HEK293 (cell line): ENCODE data around the gene GLYATL1B.

ENCODE experiments used
- BCL11A ChIP-seq: fragments of 450-650 bp; formaldehyde crosslinking; IDR thresholded peaks from 2 replicates; pipeline ENCODE4 v1.5.1; 2016; ENCODE audit warnings: low read depth, missing biosample characterization, missing genetic modification characterization
- GLIS1 ChIP-seq: fragments of 450-650 bp; formaldehyde crosslinking; IDR thresholded peaks from 2 replicates; pipeline ENCODE4 v1.5.1; 2016; ENCODE audit warnings: missing biosample characterization, missing genetic modification characterization
- HOXD13 ChIP-seq: sonication (generic); formaldehyde crosslinking; IDR thresholded peaks from 2 replicates; pipeline ENCODE4 v1.8.0; 2022; ENCODE audit warnings: missing genetic modification reagents, borderline replicate concordance
- KLF10 ChIP-seq: fragments of 450-650 bp; IDR thresholded peaks from 2 replicates; pipeline ENCODE4 v1.5.1; 2018; ENCODE audit warnings: missing biosample characterization, mild to moderate bottlenecking, missing genetic modification characterization
- KLF16 ChIP-seq: fragments of 450-650 bp; formaldehyde crosslinking; IDR thresholded peaks from 2 replicates; pipeline ENCODE4 v1.5.1; 2017; ENCODE audit warnings: missing biosample characterization, missing genetic modification characterization
- KLF17 ChIP-seq: fragments of 450-650 bp; formaldehyde crosslinking; IDR thresholded peaks from 2 replicates; pipeline ENCODE4 v1.5.1; 2016; ENCODE audit warnings: missing biosample characterization, missing genetic modification characterization
- KLF7 ChIP-seq: fragments of 450-650 bp; formaldehyde crosslinking; IDR thresholded peaks from 2 replicates; pipeline ENCODE4 v1.5.1; 2016; ENCODE audit warnings: missing biosample characterization, missing genetic modification characterization, borderline replicate concordance
- OSR2 ChIP-seq: fragments of 450-650 bp; formaldehyde crosslinking; IDR thresholded peaks from 2 replicates; pipeline ENCODE4 v1.5.1; 2016; ENCODE audit warnings: missing biosample characterization, missing genetic modification characterization
- RBAK ChIP-seq: fragments of 450-650 bp; formaldehyde crosslinking; IDR thresholded peaks from 2 replicates; pipeline ENCODE4 v1.5.1; 2016; ENCODE audit warnings: missing biosample characterization, missing genetic modification characterization
- SCRT2 ChIP-seq: fragments of 450-650 bp; formaldehyde crosslinking; IDR thresholded peaks from 2 replicates; pipeline ENCODE4 v1.5.1; 2016; ENCODE audit warnings: missing biosample characterization, missing genetic modification characterization
- TCF7L2 ChIP-seq: IDR thresholded peaks from 2 replicates; pipeline ENCODE4 v1.6.1; 2011; ENCODE audit warnings: low read depth, mild to moderate bottlenecking, inconsistent platforms, low read length, moderate library complexity, borderline replicate concordance
- TSHZ1 ChIP-seq: fragments of 450-650 bp; formaldehyde crosslinking; IDR thresholded peaks from 2 replicates; pipeline ENCODE4 v1.5.1; 2016; ENCODE audit warnings: missing biosample characterization, missing genetic modification characterization, borderline replicate concordance
- YY1 ChIP-seq: fragments of 450-650 bp; formaldehyde crosslinking; IDR thresholded peaks from 2 replicates; pipeline ENCODE4 v1.5.1; 2018; ENCODE audit warnings: missing biosample characterization, missing genetic modification characterization
- ZBTB17 ChIP-seq: fragments of 450-650 bp; formaldehyde crosslinking; IDR thresholded peaks from 2 replicates; pipeline ENCODE4 v1.5.1; 2016; ENCODE audit warnings: missing biosample characterization, missing genetic modification characterization
- ZBTB48 ChIP-seq: fragments of 450-650 bp; formaldehyde crosslinking; IDR thresholded peaks from 2 replicates; pipeline ENCODE4 v1.5.1; 2016; ENCODE audit warnings: missing biosample characterization, missing genetic modification characterization
- ZBTB6 ChIP-seq: fragments of 450-650 bp; formaldehyde crosslinking; IDR thresholded peaks from 2 replicates; pipeline ENCODE4 v1.5.1; 2017; ENCODE audit warnings: missing biosample characterization, missing genetic modification characterization
- ZFP3 ChIP-seq: fragments of 450-650 bp; formaldehyde crosslinking; IDR thresholded peaks from 2 replicates; pipeline ENCODE4 v1.5.1; 2016; ENCODE audit warnings: low read depth, missing biosample characterization, missing genetic modification characterization
- ZFP69B ChIP-seq: fragments of 450-650 bp; formaldehyde crosslinking; IDR thresholded peaks from 2 replicates; pipeline ENCODE4 v1.5.1; 2016; ENCODE audit warnings: missing biosample characterization, missing genetic modification characterization
- ZNF114 ChIP-seq: fragments of 450-650 bp; formaldehyde crosslinking; IDR thresholded peaks from 2 replicates; pipeline ENCODE4 v1.5.0; 2017; ENCODE audit warnings: missing biosample characterization, missing genetic modification characterization
- ZNF184 ChIP-seq: fragments of 450-650 bp; IDR thresholded peaks from 2 replicates; pipeline ENCODE4 v1.5.1; 2018; ENCODE audit warnings: missing biosample characterization, mild to moderate bottlenecking, missing genetic modification characterization
- ZNF202 ChIP-seq: fragments of 450-650 bp; formaldehyde crosslinking; IDR thresholded peaks from 2 replicates; pipeline ENCODE4 v1.5.1; 2016; ENCODE audit warnings: missing biosample characterization, missing genetic modification characterization, borderline replicate concordance
- ZNF221 ChIP-seq: fragments of 450-650 bp; formaldehyde crosslinking; IDR thresholded peaks from 2 replicates; pipeline ENCODE4 v1.5.1; 2017; ENCODE audit warnings: missing biosample characterization, missing genetic modification characterization, borderline replicate concordance
- ZNF23 ChIP-seq: fragments of 450-650 bp; formaldehyde crosslinking; IDR thresholded peaks from 2 replicates; pipeline ENCODE4 v1.5.1; 2016; ENCODE audit warnings: missing biosample characterization, missing genetic modification characterization, borderline replicate concordance
- ZNF280C ChIP-seq: fragments of 450-650 bp; formaldehyde crosslinking; IDR thresholded peaks from 2 replicates; pipeline ENCODE4 v1.5.1; 2016; ENCODE audit warnings: missing biosample characterization, missing genetic modification characterization
- ZNF350 ChIP-seq: fragments of 450-650 bp; formaldehyde crosslinking; IDR thresholded peaks from 2 replicates; pipeline ENCODE4 v1.5.0; 2017; ENCODE audit warnings: missing biosample characterization, mild to moderate bottlenecking, missing genetic modification characterization
- ZNF366 ChIP-seq: fragments of 450-650 bp; formaldehyde crosslinking; conservative IDR thresholded peaks from 2 replicates; pipeline ENCODE4 v1.5.1; 2016; ENCODE audit warnings: missing biosample characterization, missing genetic modification characterization
- ZNF37A ChIP-seq: fragments of 450-650 bp; IDR thresholded peaks from 2 replicates; pipeline ENCODE4 v1.5.1; 2018; ENCODE audit warnings: missing biosample characterization, missing genetic modification characterization
- ZNF473 ChIP-seq: fragments of 450-650 bp; formaldehyde crosslinking; IDR thresholded peaks from 2 replicates; pipeline ENCODE4 v1.5.1; 2017; ENCODE audit warnings: missing biosample characterization, missing genetic modification characterization
- ZNF514 ChIP-seq: fragments of 450-650 bp; formaldehyde crosslinking; IDR thresholded peaks from 2 replicates; pipeline ENCODE4 v1.5.1; 2016; ENCODE audit warnings: missing biosample characterization, missing genetic modification characterization
- ZNF544 ChIP-seq: fragments of 450-650 bp; formaldehyde crosslinking; IDR thresholded peaks from 2 replicates; pipeline ENCODE4 v1.5.0; 2017; ENCODE audit warnings: missing biosample characterization, missing genetic modification characterization
- ZNF677 ChIP-seq: fragments of 450-650 bp; IDR thresholded peaks from 2 replicates; pipeline ENCODE4 v1.5.0; 2018; ENCODE audit warnings: missing biosample characterization, mild to moderate bottlenecking, missing genetic modification characterization, moderate library complexity
- ZNF747 ChIP-seq: fragments of 450-650 bp; formaldehyde crosslinking; IDR thresholded peaks from 2 replicates; pipeline ENCODE4 v1.5.1; 2016; ENCODE audit warnings: missing biosample characterization, missing genetic modification characterization
- ZSCAN30 ChIP-seq: fragments of 450-650 bp; IDR thresholded peaks from 2 replicates; pipeline ENCODE4 v1.5.1; 2018; ENCODE audit warnings: missing biosample characterization, mild to moderate bottlenecking, missing genetic modification characterization, moderate library complexity
- ZXDB ChIP-seq: fragments of 450-650 bp; formaldehyde crosslinking; IDR thresholded peaks from 2 replicates; pipeline ENCODE4 v1.5.1; 2016; ENCODE audit warnings: missing biosample characterization, missing genetic modification characterization

Gene GLYATL1B

GRCh38 chr11:59142530-59143507 lies 56.7 kb downstream of the GLYATL1B start, which contains the start of gene FAM111A (continued):
- TF ChIP-seq RBAK (tag by site-specific recombination) = no peak
- TF ChIP-seq ZNF350 (tag by site-specific recombination) = peak; percentile 87
- TF ChIP-seq YY1 = no peak
- no peak for TF ChIP-seq KLF16 (tag by site-specific recombination)
- peak; percentile 80 for TF ChIP-seq ZNF677 (tag by site-specific recombination)
- peak; percentile 99 for TF ChIP-seq SCRT2 (tag by site-specific recombination)
- no peak for TF ChIP-seq ZNF747 (tag by site-specific recombination)
- TF ChIP-seq TSHZ1 (tag by site-specific recombination) = no peak
- TF ChIP-seq ZNF514 (tag by site-specific recombination) = no peak
- no peak for TF ChIP-seq HOXD13 (CRISPR knock-in tag)
- no peak for TF ChIP-seq KLF7 (tag by site-specific recombination)
- no peak for TF ChIP-seq ZNF114
- no peak for TF ChIP-seq BCL11A (tag by site-specific recombination)
- peak; percentile 94 for TF ChIP-seq ZBTB48 (tag by site-specific recombination)
- no peak for TF ChIP-seq ZNF473
- TF ChIP-seq ZNF184 (tag by site-specific recombination) = no peak
- no peak for TF ChIP-seq ZNF221 (tag by site-specific recombination)
- TF ChIP-seq ZNF544 (tag by site-specific recombination) = no peak
- TF ChIP-seq KLF17 (tag by site-specific recombination) = no peak
- TF ChIP-seq ZNF23 = no peak
- TF ChIP-seq ZFP69B = no peak
- 0 out of 2 replicates have a peak, but pooled peaks have one; percentile 28 for TF ChIP-seq ZNF366 (tag by site-specific recombination)
- peak; percentile 49 for TF ChIP-seq ZBTB17
- no peak for TF ChIP-seq GLIS1 (tag by site-specific recombination)
- TF ChIP-seq ZNF202 (tag by site-specific recombination) = no peak
- TF ChIP-seq ZNF37A = no peak
- TF ChIP-seq ZBTB6 (tag by site-specific recombination) = no peak
- TF ChIP-seq ZSCAN30 (tag by site-specific recombination) = no peak
- TF ChIP-seq TCF7L2 = no peak
- TF ChIP-seq OSR2 (tag by site-specific recombination) = no peak
- 0 out of 2 replicates have a peak, but pooled peaks have one; percentile 51 for TF ChIP-seq KLF10 (tag by site-specific recombination)
- no peak for TF ChIP-seq ZFP3
- TF ChIP-seq ZXDB = 0 out of 2 replicates have a peak, but pooled peaks have one; percentile 46
- no peak for TF ChIP-seq ZNF280C (tag by site-specific recombination)
